K562 (cell line): ENCODE measurements around the gene ATP7B. TPM values are rescaled to one million over a fixed set of nuclear protein-coding genes. Genes with fewer than 3 reads are reported as not detected.

Source experiments
- ATAC-seq: fragments of 200-7000 bp; cut with Tn5 transposase; 3 replicates; pipeline ENCODE4 v1.9.1; 2020; ENCODE audit warnings: moderate library complexity
- BruUV-seq: library from RNA; stranded (reverse); fragments of 400-500 nt; replicated peaks from 2 replicates; lab custom pipeline; 2021; lab: Mats Ljungman, UMichigan
- CTCF ChIA-PET: fragments of 300-600 bp; formaldehyde crosslinking; extraction: SDS; loops from one replicate; lab custom pipeline; 2021; ENCODE audit warnings: low intra/inter-chr PET ratio; lab: Yijun Ruan, JAX
- POLR2A ChIA-PET: fragments of 300-600, 350-650 bp; sonication (Branson Sonifier 250); formaldehyde crosslinking; extraction: SDS; loops from one replicate; lab custom pipeline; 2021; ENCODE audit warnings: antibody characterized with exemption, inconsistent platforms; lab: Yijun Ruan, JAX
- DNase-seq, 4 experiments: peaks; one replicate each; pipeline versions ENCODE4 v3.0.0 to v3.0.0-alpha.2; 2011 to 2018; ENCODE audit warnings: low spot score in 3 of 4, mixed read lengths in 3 of 4; ENCODE audit errors: extremely low read depth in 1 of 4
- FAIRE-seq: peaks from 2 replicates; lab custom pipeline; 2011; peaks lifted over from hg19 to GRCh38; lab: Jason Lieb, UNC
- H2AFZ ChIP-seq: 2 replicates; pipeline ENCODE4 v1.6.0; 2011; ENCODE audit warnings: low read depth, low read length, control low read depth, inconsistent platforms
- H3K27ac ChIP-seq: fragments of 200-600 bp; 3 replicates; pipeline ENCODE4 v1.8.0; 2011; ENCODE audit warnings: low read depth, mild to moderate bottlenecking, control low read depth, inconsistent platforms, low read length, moderate library complexity, mixed read lengths; ENCODE audit errors: extremely low read depth
- H3K27me3 ChIP-seq, 2 experiments: fragments of 300-600 bp in 1 of 2; 2 replicates in 1 of 2; 3 replicates in 1 of 2; pipeline versions ENCODE4 v1.6.0 to v1.8.0; 2011; ENCODE audit warnings: inconsistent platforms in 2 of 2, low read length in 2 of 2, mild to moderate bottlenecking in 1 of 2, mixed read lengths in 1 of 2, moderate library complexity in 1 of 2; ENCODE audit not compliant: control insufficient read depth in 2 of 2, insufficient read depth in 2 of 2
- H3K36me3 ChIP-seq: fragments of 300-600 bp; 3 replicates; pipeline ENCODE4 v1.8.0; 2011; ENCODE audit warnings: mild to moderate bottlenecking, low read length, inconsistent platforms; ENCODE audit not compliant: control insufficient read depth, insufficient read depth
- H3K4me1 ChIP-seq, 2 experiments: fragments of 200-600 bp in 1 of 2; replicated peaks in 1 of 2; 2 replicates in 1 of 2; 3 replicates in 1 of 2; pipeline versions ENCODE4 v1.5.1 to v1.8.0; 2011; ENCODE audit warnings: inconsistent platforms in 2 of 2, low read length in 2 of 2, mild to moderate bottlenecking in 1 of 2, mixed read lengths in 1 of 2, moderate library complexity in 1 of 2; ENCODE audit not compliant: control insufficient read depth in 2 of 2, insufficient read depth in 2 of 2
- H3K4me2 ChIP-seq: 2 replicates; pipeline ENCODE4 v1.6.1; 2011; ENCODE audit warnings: low read length, control low read depth, inconsistent platforms, mixed read lengths; ENCODE audit not compliant: insufficient read depth
- H3K4me3 ChIP-seq: fragments of 200-600 bp; sonication (generic), shearing (Covaris generic); 2 replicates; pipeline ENCODE4 v1.5.1; 2016; ENCODE audit warnings: control low read depth, inconsistent platforms
- H3K79me2 ChIP-seq: fragments of 200-600 bp; 3 replicates; pipeline ENCODE4 v1.8.0; 2011; ENCODE audit warnings: low read length, inconsistent platforms; ENCODE audit not compliant: control insufficient read depth, insufficient read depth
- H3K9ac ChIP-seq, 2 experiments: 2 replicates each; pipeline versions ENCODE4 v1.6.0 to v1.6.1; 2011; ENCODE audit warnings: low read depth in 2 of 2, low read length in 2 of 2, control low read depth in 1 of 2, inconsistent platforms in 1 of 2, mild to moderate bottlenecking in 1 of 2, mixed read lengths in 1 of 2; ENCODE audit not compliant: insufficient read depth in 1 of 2
- H3K9me1 ChIP-seq: one replicate; pipeline ENCODE4 v1.6.0; 2011; ENCODE audit warnings: inconsistent platforms, mild to moderate bottlenecking, low read length, moderate library complexity; ENCODE audit not compliant: control insufficient read depth, insufficient read depth
- H3K9me3 ChIP-seq: replicated peaks from 2 replicates; pipeline ENCODE4 v1.5.1; 2011; ENCODE audit warnings: low read depth, low read length, inconsistent platforms; ENCODE audit not compliant: control insufficient read depth, insufficient read depth
- H4K20me1 ChIP-seq: replicated peaks from 2 replicates; pipeline ENCODE4 v1.6.1; 2011; ENCODE audit warnings: low read length, inconsistent platforms, mixed read lengths; ENCODE audit not compliant: control insufficient read depth, insufficient read depth
- CBFA2T3 ChIP-seq: fragments of 450-650 bp; IDR thresholded peaks from 2 replicates; pipeline ENCODE4 v1.6.1; 2017
- ESRRB ChIP-seq: fragments of 250-450 bp; sonication (Bioruptor Pico); IDR thresholded peaks from 2 replicates; pipeline ENCODE4 v1.5.0; 2020; ENCODE audit warnings: mild to moderate bottlenecking, moderate library complexity, borderline replicate concordance
- HDGF ChIP-seq: fragments of 450-650 bp; IDR thresholded peaks from 2 replicates; pipeline ENCODE4 v1.6.1; 2016
- HMG20A ChIP-seq: fragments of 450-650 bp; formaldehyde crosslinking; conservative IDR thresholded peaks from 2 replicates; pipeline ENCODE4 v1.4.0; 2020; ENCODE audit warnings: mild to moderate bottlenecking, mixed read lengths
- MBD2 ChIP-seq: sonication (generic); IDR thresholded peaks from 2 replicates; pipeline ENCODE4 v1.6.1; 2016; ENCODE audit warnings: low read depth, borderline replicate concordance
- MCM3 ChIP-seq: fragments of 450-650 bp; IDR thresholded peaks from 2 replicates; pipeline ENCODE4 v1.6.1; 2016
- POLR2H ChIP-seq: IDR thresholded peaks from 2 replicates; pipeline ENCODE4 v1.6.1; 2016; ENCODE audit warnings: missing genetic modification characterization, low read depth, mild to moderate bottlenecking, control low read depth, missing compliant biosample characterization, moderate library complexity
- PURB ChIP-seq: sonication (generic); formaldehyde crosslinking; IDR thresholded peaks from 2 replicates; pipeline ENCODE4 v1.9.0; 2021; ENCODE audit warnings: low read depth, mild to moderate bottlenecking, missing genetic modification reagents
- SMAD3 ChIP-seq: fragments of 450-650 bp; formaldehyde crosslinking; conservative IDR thresholded peaks from 2 replicates; pipeline ENCODE4 v1.4.0; 2020; ENCODE audit warnings: mild to moderate bottlenecking
- SMC3 ChIP-seq: conservative IDR thresholded peaks from 2 replicates; pipeline ENCODE4 v1.6.1; 2011; ENCODE audit warnings: low read depth, low read length, improper control_type of control experiment; ENCODE audit not compliant: insufficient read depth
- THRAP3 ChIP-seq: fragments of 450-650 bp; IDR thresholded peaks from 2 replicates; pipeline ENCODE4 v1.6.1; 2016; ENCODE audit warnings: mild to moderate bottlenecking, inconsistent platforms, borderline replicate concordance
- ZBTB17 ChIP-seq: fragments of 450-650 bp; formaldehyde crosslinking; IDR thresholded peaks from 2 replicates; pipeline ENCODE4 v1.4.0; 2020; ENCODE audit warnings: mild to moderate bottlenecking
- ZNF197 ChIP-seq: fragments of 200-800 bp; sonication (Bioruptor generic); IDR thresholded peaks from 2 replicates; pipeline ENCODE4 v1.6.1; 2016; ENCODE audit warnings: low read depth, missing genetic modification characterization, missing compliant biosample characterization
- ZNF311 ChIP-seq: fragments of 250-450 bp; sonication (Bioruptor Pico); IDR thresholded peaks from 2 replicates; pipeline ENCODE4 v1.4.0; 2020; ENCODE audit warnings: mild to moderate bottlenecking, moderate library complexity
- ZNF507 ChIP-seq: conservative IDR thresholded peaks from 2 replicates; pipeline ENCODE4 v1.6.1; 2017; ENCODE audit warnings: missing genetic modification characterization, missing compliant biosample characterization
- ZNF57 ChIP-seq: fragments of 450-650 bp; formaldehyde crosslinking; IDR thresholded peaks from 2 replicates; pipeline ENCODE4 v1.4.0; 2020; ENCODE audit warnings: mild to moderate bottlenecking, moderate library complexity
- ZNF583 ChIP-seq: fragments of 250-450 bp; sonication (Bioruptor Pico); IDR thresholded peaks from 2 replicates; pipeline ENCODE4 v1.4.0; 2020
- WGBS: fragments of 100-300 bp; shearing (Covaris generic); methylation state at CpG from one replicate; pipeline ENCODE4 v1.1.6; 2016; ENCODE audit warnings: low coverage, mixed read lengths; ENCODE audit not compliant: insufficient coverage; ENCODE audit errors: missing lambda C conversion rate; 5-methylcytosine and 5-hydroxymethylcytosine counted together
- in situ Hi-C: fragments of 300-500 bp; cut with MboI; formaldehyde crosslinking; loops from 4 replicates; pipeline ENCODE4 v1.15.0; 2018; ENCODE audit warnings: inconsistent platforms, mixed read lengths
- intact Hi-C: fragments of 100-400 bp; cut with micrococcal nuclease; formaldehyde crosslinking; loops from 2 replicates; pipeline ENCODE4 v1.14.2; 2022
- polyA plus RNA-seq, 8 experiments: library from polyadenylated mRNA; depleted of rRNA in 4 of 8; stranded (reverse) in 5 of 8; unstranded in 3 of 8; fragments of >200 nt; fragmentation: Nextera tagmentation in 2 of 8; fragmentation: Illumina TruSeq in 1 of 8; extraction: Ambion mirVana in 2 of 8; extraction: Trizol in 1 of 8; gene quantifications; 2 replicates each; pipeline versions ENCODE4 v1.2.1 to v1.2.3, GENCODE V29; 2011 to 2014; ENCODE audit warnings: inconsistent platforms in 1 of 8, missing spikeins in 1 of 8
- total RNA-seq, 7 experiments: library from RNA; depleted of rRNA in 6 of 7; stranded (reverse); fragments of >200 nt in 6 of 7; fragmentation: Illumina TruSeq in 2 of 7; extraction: Trizol in 2 of 7; gene quantifications; 2 replicates each; pipeline versions ENCODE4 v1.2.1 to v1.2.3, GENCODE V29; 2011 to 2021; ENCODE audit warnings: low replicate concordance in 1 of 7
- TF ChIP-seq, protein P1 (sequence below): fragments of 150-350 bp; IDR thresholded peaks from 2 replicates; pipeline ENCODE4 v1.6.1; 2014; ENCODE audit warnings: low read depth, mild to moderate bottlenecking, low read length, borderline replicate concordance
- TF ChIP-seq, protein P2 (sequence below): fragments of 150-350 bp; conservative IDR thresholded peaks from 2 replicates; pipeline ENCODE4 v1.6.1; 2014; ENCODE audit warnings: low read length

Gene ATP7B
- total and polyA plus RNA-seq, 9 of the 15 experiments (the other 6 are each of a cell fraction or from before 2014, with no cell fraction given): 1.1 to 20.4 (median 8.5) TPM

DNA sequence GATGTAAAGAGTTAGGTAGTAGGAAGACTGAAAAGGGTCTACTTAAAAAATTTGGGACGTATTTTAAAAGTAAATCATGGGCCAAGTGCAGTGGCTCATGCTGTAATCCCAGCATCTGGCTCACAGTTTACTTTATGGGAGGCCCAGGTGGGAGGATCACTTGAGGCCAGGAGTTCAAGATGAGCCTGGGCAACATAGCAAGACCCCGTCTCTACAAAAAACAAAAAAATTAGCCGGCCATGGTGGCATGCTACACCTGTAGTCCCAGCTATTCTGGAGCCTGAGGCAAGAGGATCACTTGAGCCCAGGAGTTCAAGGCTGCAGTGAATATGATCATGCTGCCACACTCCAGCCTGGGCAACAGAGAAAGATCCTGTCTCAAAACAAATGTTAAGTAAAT, 36.2 kb upstream of the ATP7B start:
- no peaks in the 10 kb centered on the region for H3K9me3 ChIP-seq
- TF ChIP-seq, protein P1, sequence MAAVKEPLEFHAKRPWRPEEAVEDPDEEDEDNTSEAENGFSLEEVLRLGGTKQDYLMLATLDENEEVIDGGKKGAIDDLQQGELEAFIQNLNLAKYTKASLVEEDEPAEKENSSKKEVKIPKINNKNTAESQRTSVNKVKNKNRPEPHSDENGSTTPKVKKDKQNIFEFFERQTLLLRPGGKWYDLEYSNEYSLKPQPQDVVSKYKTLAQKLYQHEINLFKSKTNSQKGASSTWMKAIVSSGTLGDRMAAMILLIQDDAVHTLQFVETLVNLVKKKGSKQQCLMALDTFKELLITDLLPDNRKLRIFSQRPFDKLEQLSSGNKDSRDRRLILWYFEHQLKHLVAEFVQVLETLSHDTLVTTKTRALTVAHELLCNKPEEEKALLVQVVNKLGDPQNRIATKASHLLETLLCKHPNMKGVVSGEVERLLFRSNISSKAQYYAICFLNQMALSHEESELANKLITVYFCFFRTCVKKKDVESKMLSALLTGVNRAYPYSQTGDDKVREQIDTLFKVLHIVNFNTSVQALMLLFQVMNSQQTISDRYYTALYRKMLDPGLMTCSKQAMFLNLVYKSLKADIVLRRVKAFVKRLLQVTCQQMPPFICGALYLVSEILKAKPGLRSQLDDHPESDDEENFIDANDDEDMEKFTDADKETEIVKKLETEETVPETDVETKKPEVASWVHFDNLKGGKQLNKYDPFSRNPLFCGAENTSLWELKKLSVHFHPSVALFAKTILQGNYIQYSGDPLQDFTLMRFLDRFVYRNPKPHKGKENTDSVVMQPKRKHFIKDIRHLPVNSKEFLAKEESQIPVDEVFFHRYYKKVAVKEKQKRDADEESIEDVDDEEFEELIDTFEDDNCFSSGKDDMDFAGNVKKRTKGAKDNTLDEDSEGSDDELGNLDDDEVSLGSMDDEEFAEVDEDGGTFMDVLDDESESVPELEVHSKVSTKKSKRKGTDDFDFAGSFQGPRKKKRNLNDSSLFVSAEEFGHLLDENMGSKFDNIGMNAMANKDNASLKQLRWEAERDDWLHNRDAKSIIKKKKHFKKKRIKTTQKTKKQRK: no peak
- TF ChIP-seq ZNF507 (tag): no peak
- TF ChIP-seq HMG20A (CRISPR knock-in tag): no peak
- no peak for TF ChIP-seq ZNF583 (CRISPR knock-in tag)
- no peak for TF ChIP-seq POLR2H (tag)
- TF ChIP-seq ZBTB17: no peak
- no peak for TF ChIP-seq MBD2
- TF ChIP-seq ZNF311: no peak
- no peak for TF ChIP-seq PURB (CRISPR knock-in tag)
- TF ChIP-seq ESRRB (CRISPR knock-in tag): no peak
- no peak for TF ChIP-seq MCM3
- TF ChIP-seq THRAP3: no peak
- no peak for TF ChIP-seq HDGF
- TF ChIP-seq SMAD3 (CRISPR knock-in tag): no peak
- TF ChIP-seq CBFA2T3: no peak
- no peak for TF ChIP-seq ZNF57
- TF ChIP-seq, protein P2, sequence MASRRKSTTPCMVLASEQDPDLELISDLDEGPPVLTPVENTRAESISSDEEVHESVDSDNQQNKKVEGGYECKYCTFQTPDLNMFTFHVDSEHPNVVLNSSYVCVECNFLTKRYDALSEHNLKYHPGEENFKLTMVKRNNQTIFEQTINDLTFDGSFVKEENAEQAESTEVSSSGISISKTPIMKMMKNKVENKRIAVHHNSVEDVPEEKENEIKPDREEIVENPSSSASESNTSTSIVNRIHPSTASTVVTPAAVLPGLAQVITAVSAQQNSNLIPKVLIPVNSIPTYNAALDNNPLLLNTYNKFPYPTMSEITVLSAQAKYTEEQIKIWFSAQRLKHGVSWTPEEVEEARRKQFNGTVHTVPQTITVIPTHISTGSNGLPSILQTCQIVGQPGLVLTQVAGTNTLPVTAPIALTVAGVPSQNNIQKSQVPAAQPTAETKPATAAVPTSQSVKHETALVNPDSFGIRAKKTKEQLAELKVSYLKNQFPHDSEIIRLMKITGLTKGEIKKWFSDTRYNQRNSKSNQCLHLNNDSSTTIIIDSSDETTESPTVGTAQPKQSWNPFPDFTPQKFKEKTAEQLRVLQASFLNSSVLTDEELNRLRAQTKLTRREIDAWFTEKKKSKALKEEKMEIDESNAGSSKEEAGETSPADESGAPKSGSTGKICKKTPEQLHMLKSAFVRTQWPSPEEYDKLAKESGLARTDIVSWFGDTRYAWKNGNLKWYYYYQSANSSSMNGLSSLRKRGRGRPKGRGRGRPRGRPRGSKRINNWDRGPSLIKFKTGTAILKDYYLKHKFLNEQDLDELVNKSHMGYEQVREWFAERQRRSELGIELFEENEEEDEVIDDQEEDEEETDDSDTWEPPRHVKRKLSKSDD: no peak
- no peak for TF ChIP-seq ZNF197 (CRISPR knock-in tag)
- TF ChIP-seq SMC3: no peak
- ATAC-seq (no peak), FAIRE-seq (no peak), DNase-seq (no peak)
- no peaks in the 10 kb centered on the region for H3K27me3 ChIP-seq
- H3K36me3 ChIP-seq: no peaks in the 10 kb centered on the region
- CTCF ChIA-PET: no interaction called here
- H3K79me2 ChIP-seq: no peaks in the 10 kb centered on the region
- no peak overlapping the region for H3K27ac ChIP-seq
- H4K20me1 ChIP-seq: no peaks in the 10 kb centered on the region
- no peak overlapping the region for H3K4me3 ChIP-seq
- in situ Hi-C loops (no loop called here), intact Hi-C loops (no loop called here)
- H3K9me1 ChIP-seq: no peaks in the 10 kb centered on the region
- POLR2A ChIA-PET: no interaction called here
- H3K4me2 ChIP-seq: no peak overlapping the region
- H3K4me1 ChIP-seq: no peaks in the 10 kb centered on the region
- no peak overlapping the region for H3K9ac ChIP-seq
- no TSS peak for BruUV-seq
- no peak overlapping the region for H2AFZ ChIP-seq
- 23% methylated on average over 3 of the region's 3 CpGs for WGBS
